HS-5 (cell line): Measurements from ENCODE around the gene TAS2R39.
"Not testable (repeated sequence)": the region's sequence is repeated elsewhere in the genome, so short reads cannot be mapped to it uniquely, and the experiment has no call there.

Experiments
- DNase-seq: peaks from one replicate; pipeline ENCODE4 v3.0.0-alpha.2; 2012; ENCODE audit warnings: low read depth

TAS2R39 gene

GRCh38 chr7:143183024-143183423 is at the start of gene TAS2R39:
TSS of gene TAS2R39 (plus strand) at chr7:143183419. CDS start at chr7:143183419, 0 bp downstream.
- DNase-seq: no peak

DNA sequence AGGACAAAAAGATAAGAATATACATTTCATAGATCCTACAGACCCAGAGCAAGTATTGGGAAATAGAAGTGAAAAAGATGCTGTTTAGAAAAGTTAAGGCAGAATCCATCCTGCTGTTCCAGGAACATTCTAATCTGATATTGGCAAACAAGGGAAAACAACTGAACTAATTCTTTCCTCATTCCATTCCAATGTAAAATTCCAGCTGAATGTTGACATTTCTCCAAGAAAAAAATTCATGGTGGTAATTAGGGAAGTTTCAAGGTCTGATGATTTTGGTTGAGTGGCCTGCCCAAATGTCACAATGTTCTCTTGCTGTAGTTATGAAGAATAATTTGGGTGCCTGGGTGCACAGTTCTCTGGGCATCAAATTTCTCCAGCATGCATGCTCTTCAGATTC is 36.1 kb upstream of the TAS2R39 start:
- DNase-seq: no peak

DNA sequence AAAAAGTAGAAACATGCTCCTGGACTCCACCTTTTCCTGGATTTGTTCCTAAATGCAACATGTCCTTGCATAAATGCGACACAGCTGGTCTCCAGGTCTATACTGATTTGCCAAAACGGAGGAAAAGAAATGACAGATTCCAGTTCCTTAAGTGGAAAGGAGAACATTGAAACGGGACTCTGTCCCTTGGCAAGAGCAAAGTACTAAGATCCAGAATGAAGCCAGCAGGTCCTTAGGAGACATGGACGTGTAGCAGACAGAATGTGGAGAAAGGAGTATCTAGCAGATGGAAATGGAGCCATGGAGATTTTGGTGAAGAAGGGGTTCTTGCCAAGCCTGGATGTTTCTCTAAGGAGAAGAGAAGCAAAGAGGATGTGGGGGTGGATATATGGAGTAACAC is 35.2 kb upstream of the TAS2R39 start:
- no peak for DNase-seq

- DNase-seq: no peak
Observed at GRCh38 chr7:143148651-143149050, 34.6 kb upstream of the TAS2R39 start.

DNA sequence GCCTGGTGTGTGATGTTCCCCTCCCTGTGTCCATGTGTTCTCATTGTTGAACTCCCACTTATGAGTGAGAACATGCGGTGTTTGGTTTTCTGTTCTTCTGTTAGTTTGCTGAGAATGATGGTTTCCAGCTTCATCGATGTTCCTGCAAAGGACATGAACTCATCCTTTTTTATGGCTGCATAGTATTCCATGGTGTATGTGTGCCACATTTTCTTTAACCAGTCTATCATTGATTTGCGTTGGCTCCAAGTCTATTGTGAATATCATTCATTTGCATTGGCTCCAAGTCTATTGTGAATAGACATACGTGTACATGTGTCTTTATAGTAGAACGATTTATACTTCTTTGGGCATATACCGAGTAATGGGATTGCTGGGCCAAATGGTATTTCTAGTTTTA is 32.5 kb upstream of the TAS2R39 start:
- DNase-seq: not testable (repeated sequence)

DNA sequence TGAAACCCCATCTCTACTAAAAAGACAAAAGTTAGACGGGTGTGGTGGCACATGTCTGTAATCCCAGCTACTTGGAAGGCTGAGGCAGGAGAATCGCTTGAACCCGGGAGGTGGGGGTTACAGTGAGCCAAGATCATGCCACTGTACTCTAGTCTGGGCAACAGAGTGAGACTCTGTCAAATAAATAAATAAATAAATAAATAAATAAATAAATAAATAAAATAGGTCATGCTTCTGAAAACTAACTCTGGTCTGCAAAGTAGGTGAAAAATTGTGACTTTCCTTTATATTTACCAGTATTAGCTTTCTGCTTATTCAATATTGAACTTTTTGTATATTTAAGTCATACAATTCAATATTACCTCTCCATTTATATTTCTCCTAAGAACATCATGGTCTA is 24.6 kb upstream of the TAS2R39 start:
- not testable (repeated sequence) for DNase-seq

DNA sequence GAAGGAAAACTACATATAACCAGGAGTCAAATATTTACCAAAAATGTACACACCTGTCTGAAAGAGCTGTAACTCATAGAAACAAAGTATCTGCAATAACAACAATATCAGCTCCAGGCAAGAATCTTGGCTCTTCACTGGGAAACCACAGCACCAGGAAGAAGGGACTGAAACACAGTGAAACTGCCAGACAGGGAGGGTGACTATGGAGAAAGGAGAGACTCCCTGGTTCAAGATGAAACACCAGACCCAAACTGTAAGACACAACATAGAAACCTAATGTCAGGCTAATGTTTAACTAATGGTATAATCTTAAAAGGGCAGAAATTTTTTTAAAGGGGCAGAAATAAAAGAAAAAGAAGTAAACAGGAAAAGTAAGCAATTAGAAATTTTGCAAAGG is 11.5 kb upstream of the TAS2R39 start:
- DNase-seq: no peak

GRCh38 chr7:143172354-143172753 is 10.9 kb upstream of the TAS2R39 start:
- no peak for DNase-seq

DNA sequence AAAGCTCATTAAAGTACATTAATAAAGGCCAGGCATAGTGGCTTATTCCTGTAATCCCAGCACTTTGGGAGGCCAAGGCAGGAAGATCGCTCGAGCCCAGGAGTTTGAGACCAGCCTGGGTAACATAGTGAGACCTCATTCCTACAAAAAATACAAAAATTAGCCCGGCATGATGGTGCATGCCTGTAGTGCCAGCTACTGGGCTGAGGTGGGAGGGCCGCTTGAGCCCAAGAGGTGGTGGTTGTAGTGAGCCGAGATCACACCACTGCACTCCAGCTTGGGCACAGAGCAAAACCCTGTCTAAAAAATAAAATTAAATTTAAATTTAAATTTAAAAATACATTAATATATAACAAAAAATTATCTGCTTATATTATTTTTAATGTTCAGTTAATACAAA is 7.1 kb upstream of the TAS2R39 start:
- no peak for DNase-seq

- no peak for DNase-seq
Observed at GRCh38 chr7:143177374-143178119, 5.7 kb upstream of the TAS2R39 start.

- DNase-seq: not testable (repeated sequence)
Observed at GRCh38 chr7:143180771-143181170, 2.4 kb upstream of the TAS2R39 start.

GRCh38 chr7:143181349-143181748 is 1.9 kb upstream of the TAS2R39 start:
- DNase-seq: no peak

DNA sequence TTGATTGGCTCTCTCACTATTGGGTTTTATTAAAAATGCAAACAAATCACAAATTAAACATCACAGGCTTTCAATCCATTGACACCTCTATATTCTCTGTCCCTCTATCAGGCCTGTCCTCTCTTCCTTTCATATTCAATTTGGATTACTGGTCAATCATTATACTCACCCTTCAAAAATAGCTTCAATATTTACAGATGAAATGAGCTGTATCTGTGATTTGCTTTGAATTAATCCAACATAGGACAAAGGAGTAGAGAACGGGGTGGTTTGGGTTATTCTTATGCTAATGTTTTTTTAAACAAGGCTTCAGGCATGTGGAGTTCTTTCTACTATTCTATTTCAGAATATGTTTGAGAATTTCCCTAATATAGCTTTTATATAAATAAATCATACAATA is 2.3 kb downstream of the TAS2R39 start:
- DNase-seq: no peak

GRCh38 chr7:143188994-143189393 is 5.8 kb downstream of the TAS2R39 start:
- no peak for DNase-seq

DNA sequence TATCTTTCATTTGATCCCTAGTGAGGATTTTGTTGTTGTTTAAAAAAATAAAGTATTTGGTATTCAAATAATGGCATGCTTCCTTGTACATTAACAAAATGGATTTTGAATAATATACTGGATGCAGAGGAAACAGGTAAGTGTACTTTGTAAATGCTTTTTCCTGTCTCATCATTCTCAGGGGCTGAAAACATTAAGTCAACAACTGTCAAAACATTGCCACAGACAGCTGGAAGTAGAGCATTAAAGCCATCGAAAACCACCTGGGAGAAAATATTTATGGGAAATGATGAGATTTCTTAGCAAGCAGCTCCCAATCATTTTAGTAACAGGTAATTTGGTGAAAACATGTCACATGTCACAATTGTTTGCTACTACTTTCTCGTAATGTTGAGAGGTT is 10.7 kb downstream of the TAS2R39 start:
- DNase-seq: no peak

GRCh38 chr7:143199040-143199439 is 15.8 kb downstream of the TAS2R39 start:
- DNase-seq: no peak

GRCh38 chr7:143202161-143202560 is 18.9 kb downstream of the TAS2R39 start:
- no peak for DNase-seq

GRCh38 chr7:143203386-143203785 is 20.2 kb downstream of the TAS2R39 start:
- no peak for DNase-seq

DNA sequence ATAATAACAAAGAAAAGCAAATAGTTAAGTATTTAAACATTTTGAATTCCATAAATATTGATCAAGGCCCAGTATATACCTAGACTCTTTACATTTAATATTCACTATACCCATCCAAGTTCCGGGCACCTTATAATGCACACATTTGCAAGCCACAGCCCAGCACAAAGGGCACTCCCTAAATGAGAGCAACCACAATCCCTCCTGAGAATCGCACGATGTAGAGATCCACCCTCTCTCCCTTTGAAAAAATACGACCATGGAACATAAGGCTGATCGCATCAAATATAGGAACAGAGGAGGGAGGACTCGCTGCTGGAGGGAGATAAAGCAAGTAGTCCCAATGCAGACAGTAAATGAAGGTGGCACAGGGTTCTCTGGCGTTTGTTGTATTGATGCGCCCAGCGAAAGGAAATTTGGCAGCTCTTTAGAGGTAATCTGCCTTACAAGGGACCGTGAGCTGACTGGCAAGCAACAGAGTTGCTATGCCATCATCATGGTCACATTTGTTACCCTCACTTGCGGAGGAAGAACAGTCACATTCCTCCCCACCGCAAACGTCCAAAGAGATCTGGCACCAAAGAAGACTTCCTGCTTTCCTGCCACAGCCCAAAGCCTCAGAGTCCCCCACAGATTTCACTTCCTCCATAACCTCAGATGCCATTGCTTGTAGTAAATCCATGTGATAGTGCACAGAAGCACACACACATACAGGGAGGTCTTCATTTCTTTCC is 22.5 kb downstream of the TAS2R39 start:
- DNase-seq: no peak

DNA sequence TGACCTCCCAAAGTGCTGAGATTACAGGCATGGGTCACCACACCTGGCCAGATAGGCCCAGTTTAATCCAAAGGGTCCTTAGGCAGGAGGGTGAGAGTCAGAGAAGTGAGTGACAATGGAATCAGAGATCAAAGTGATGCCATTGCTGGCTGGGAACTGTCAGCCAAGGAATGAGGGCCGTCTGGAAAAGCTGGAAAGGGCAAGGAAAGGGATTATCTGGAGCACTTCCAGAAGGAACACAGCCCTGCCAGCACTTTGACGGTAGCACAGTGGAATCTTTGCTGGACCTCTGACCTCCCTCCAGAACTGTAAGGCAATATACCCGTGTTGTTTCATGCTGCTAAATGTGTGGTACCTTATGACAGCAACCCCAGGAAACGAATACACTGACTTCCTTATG is 27.3 kb downstream of the TAS2R39 start:
- DNase-seq: no peak

DNA sequence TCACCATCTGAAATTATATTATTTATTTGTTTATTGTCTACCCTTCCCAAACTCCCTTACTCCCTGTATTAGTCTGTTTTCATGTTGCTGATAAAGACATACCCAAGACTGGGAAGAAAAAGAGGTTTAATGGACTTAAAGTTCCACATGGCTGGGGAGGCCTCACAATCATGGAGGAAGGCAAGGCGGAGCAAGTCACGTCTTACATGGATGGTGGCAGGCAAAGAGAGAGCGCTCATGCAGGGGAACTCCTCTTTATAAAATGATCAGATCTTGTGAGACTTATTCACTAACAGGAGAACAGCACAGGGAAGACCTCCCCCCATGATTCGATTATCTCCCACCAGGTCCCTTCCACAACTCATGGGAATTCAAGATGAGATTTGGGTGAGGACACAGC is 30.3 kb downstream of the TAS2R39 start:
- DNase-seq: not testable (repeated sequence)

DNA sequence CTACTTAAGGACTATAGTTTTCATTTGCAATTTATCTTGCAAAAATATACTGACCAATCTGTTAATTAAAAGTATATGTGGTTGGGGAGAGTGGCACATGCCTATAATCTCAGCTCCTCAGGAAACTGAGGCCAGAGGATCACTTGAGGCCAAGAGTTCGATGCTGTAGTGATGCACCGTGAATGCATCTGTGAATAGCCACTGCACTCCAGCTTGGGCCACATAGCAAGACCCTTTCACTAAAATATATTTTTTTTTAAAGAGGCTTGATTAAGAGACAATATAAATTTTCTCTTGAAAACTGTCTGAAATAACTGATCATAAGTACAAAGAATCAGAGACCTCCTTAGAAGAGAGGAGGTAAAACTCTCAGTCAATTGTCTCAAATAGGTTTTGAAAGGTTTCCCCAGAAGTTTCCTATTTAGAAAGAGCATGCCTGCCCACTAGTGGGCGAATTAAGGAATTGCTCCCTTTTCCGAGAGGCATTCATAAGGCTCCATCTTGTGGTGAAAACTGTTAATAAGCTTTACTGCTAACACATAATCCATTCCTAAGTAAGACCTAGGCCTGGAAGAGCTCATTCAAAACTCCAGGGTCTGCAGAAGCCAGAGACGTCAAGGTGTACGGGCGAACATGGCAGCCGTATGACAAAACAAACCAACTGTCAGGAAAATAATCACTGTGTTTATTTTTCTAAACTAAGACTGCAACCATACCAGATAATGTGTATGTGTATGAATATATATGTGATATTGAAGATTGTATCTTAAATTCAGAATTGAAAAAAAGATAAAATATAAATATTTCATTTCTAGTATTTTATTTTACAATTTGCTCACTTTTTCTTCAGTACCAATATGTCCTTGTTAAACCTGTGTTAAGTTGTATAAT is 31.8 kb downstream of the TAS2R39 start:
- DNase-seq: peak; percentile 55

GRCh38 chr7:143216151-143216550 is 32.9 kb downstream of the TAS2R39 start:
- no peak for DNase-seq
